Vagina (tissue), 2 donors: ENCODE results near the gene ZNF598.

Experiments used
- POLR2A ChIP-seq, 2 donors: fragments of 450-650 bp; IDR thresholded peaks; one replicate each; pipeline ENCODE4 v1.6.1; 2017; ENCODE audit warnings: antibody characterized with exemption in 2 of 2, mild to moderate bottlenecking in 2 of 2, moderate library complexity in 2 of 2
- TF ChIP-seq, protein P1 (sequence below), 3 experiments: fragments of 450-650 bp in 2 of 3; fragments of 200-600 bp in 1 of 3; sonication (generic) in 1 of 3; IDR thresholded peaks; one replicate each; pipeline ENCODE4 v1.5.1; 2017 to 2019; ENCODE audit warnings: antibody characterized with exemption in 3 of 3, mild to moderate bottlenecking in 2 of 3, moderate library complexity in 2 of 3

DNA sequence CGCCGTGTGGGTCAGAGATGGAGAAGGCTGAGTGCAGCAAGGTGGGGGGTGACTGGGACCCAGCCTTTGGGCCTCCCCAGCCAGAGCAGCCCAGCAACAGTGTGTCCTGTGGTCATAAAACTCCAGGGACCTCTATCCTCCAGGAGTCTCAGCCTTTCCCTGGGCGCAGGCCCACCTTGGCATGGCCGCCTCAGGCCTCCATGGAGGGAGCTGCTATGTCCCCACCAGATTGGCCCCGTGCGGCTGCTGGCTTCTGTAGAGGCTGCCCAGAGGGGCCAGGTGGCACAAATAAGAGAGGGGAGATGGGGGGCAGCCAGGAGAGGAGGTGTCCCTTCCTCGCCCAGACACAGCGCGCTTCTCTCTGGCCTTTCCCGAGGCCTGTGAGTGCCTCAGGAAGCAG lies 22.4 kb downstream of the ZNF598 start:
- TF ChIP-seq, protein P1, sequence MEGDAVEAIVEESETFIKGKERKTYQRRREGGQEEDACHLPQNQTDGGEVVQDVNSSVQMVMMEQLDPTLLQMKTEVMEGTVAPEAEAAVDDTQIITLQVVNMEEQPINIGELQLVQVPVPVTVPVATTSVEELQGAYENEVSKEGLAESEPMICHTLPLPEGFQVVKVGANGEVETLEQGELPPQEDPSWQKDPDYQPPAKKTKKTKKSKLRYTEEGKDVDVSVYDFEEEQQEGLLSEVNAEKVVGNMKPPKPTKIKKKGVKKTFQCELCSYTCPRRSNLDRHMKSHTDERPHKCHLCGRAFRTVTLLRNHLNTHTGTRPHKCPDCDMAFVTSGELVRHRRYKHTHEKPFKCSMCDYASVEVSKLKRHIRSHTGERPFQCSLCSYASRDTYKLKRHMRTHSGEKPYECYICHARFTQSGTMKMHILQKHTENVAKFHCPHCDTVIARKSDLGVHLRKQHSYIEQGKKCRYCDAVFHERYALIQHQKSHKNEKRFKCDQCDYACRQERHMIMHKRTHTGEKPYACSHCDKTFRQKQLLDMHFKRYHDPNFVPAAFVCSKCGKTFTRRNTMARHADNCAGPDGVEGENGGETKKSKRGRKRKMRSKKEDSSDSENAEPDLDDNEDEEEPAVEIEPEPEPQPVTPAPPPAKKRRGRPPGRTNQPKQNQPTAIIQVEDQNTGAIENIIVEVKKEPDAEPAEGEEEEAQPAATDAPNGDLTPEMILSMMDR (IDR thresholded peaks at IDR 0.05), result no peak
- TF ChIP-seq POLR2A (IDR thresholded peaks at IDR 0.05), result no peak
